ENCODE measurements around the gene CAMTA1.

- no peak for TF ChIP-seq ZNF274 (IDR thresholded peaks at IDR 0.05; ENCODE audit: low read depth, low read length)
- TF ChIP-seq, protein P1, sequence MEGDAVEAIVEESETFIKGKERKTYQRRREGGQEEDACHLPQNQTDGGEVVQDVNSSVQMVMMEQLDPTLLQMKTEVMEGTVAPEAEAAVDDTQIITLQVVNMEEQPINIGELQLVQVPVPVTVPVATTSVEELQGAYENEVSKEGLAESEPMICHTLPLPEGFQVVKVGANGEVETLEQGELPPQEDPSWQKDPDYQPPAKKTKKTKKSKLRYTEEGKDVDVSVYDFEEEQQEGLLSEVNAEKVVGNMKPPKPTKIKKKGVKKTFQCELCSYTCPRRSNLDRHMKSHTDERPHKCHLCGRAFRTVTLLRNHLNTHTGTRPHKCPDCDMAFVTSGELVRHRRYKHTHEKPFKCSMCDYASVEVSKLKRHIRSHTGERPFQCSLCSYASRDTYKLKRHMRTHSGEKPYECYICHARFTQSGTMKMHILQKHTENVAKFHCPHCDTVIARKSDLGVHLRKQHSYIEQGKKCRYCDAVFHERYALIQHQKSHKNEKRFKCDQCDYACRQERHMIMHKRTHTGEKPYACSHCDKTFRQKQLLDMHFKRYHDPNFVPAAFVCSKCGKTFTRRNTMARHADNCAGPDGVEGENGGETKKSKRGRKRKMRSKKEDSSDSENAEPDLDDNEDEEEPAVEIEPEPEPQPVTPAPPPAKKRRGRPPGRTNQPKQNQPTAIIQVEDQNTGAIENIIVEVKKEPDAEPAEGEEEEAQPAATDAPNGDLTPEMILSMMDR (IDR thresholded peaks at IDR 0.05 in 2 of 3, conservative IDR thresholded peaks at IDR 0.05 in 1 of 3; ENCODE audit: borderline replicate concordance in 1 of 3, insufficient read depth in 1 of 3, low read depth in 2 of 3, low read length in 2 of 3): no peak
- TF ChIP-seq SRF (IDR thresholded peaks at IDR 0.05; ENCODE audit: low read depth): no peak
- TF ChIP-seq POLR2A (IDR thresholded peaks at IDR 0.05; ENCODE audit: borderline replicate concordance, extremely low read depth, insufficient read depth, insufficient read length): no peak
- TF ChIP-seq RAD21 (IDR thresholded peaks at IDR 0.05; ENCODE audit: low read depth): no peak
- no peak for TF ChIP-seq CEBPB (IDR thresholded peaks at IDR 0.05; ENCODE audit: low read depth)
- no peak for TF ChIP-seq JUND (IDR thresholded peaks at IDR 0.05)
- TF ChIP-seq, protein P2, sequence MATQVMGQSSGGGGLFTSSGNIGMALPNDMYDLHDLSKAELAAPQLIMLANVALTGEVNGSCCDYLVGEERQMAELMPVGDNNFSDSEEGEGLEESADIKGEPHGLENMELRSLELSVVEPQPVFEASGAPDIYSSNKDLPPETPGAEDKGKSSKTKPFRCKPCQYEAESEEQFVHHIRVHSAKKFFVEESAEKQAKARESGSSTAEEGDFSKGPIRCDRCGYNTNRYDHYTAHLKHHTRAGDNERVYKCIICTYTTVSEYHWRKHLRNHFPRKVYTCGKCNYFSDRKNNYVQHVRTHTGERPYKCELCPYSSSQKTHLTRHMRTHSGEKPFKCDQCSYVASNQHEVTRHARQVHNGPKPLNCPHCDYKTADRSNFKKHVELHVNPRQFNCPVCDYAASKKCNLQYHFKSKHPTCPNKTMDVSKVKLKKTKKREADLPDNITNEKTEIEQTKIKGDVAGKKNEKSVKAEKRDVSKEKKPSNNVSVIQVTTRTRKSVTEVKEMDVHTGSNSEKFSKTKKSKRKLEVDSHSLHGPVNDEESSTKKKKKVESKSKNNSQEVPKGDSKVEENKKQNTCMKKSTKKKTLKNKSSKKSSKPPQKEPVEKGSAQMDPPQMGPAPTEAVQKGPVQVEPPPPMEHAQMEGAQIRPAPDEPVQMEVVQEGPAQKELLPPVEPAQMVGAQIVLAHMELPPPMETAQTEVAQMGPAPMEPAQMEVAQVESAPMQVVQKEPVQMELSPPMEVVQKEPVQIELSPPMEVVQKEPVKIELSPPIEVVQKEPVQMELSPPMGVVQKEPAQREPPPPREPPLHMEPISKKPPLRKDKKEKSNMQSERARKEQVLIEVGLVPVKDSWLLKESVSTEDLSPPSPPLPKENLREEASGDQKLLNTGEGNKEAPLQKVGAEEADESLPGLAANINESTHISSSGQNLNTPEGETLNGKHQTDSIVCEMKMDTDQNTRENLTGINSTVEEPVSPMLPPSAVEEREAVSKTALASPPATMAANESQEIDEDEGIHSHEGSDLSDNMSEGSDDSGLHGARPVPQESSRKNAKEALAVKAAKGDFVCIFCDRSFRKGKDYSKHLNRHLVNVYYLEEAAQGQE (IDR thresholded peaks at IDR 0.05; ENCODE audit: low read depth): no peak
- no peak for TF ChIP-seq EZH2 (IDR thresholded peaks at IDR 0.05)
- no peak for TF ChIP-seq POLR2AphosphoS5 (IDR thresholded peaks at IDR 0.05; ENCODE audit: low read depth, low read length)
- TF ChIP-seq FOSL1 (IDR thresholded peaks at IDR 0.05; ENCODE audit: low read depth): no peak
- TF ChIP-seq, protein P3, sequence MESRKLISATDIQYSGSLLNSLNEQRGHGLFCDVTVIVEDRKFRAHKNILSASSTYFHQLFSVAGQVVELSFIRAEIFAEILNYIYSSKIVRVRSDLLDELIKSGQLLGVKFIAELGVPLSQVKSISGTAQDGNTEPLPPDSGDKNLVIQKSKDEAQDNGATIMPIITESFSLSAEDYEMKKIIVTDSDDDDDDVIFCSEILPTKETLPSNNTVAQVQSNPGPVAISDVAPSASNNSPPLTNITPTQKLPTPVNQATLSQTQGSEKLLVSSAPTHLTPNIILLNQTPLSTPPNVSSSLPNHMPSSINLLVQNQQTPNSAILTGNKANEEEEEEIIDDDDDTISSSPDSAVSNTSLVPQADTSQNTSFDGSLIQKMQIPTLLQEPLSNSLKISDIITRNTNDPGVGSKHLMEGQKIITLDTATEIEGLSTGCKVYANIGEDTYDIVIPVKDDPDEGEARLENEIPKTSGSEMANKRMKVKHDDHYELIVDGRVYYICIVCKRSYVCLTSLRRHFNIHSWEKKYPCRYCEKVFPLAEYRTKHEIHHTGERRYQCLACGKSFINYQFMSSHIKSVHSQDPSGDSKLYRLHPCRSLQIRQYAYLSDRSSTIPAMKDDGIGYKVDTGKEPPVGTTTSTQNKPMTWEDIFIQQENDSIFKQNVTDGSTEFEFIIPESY (IDR thresholded peaks at IDR 0.05; ENCODE audit: extremely low read depth, insufficient replicate concordance, low read length): no peak
Measured at GRCh38 chr1:7491818-7492173, 706.5 kb downstream of the CAMTA1 start.

All from HCT116 (cell line).